Upper lobe of left lung (tissue), 6 donors: ENCODE results near the gene HS6ST1. TPM values are rescaled to one million over a fixed set of nuclear protein-coding genes. Genes with fewer than 3 reads are reported as not detected.

ENCODE experiments used
- ATAC-seq, 2 donors: fragments of 200-7000 bp; cut with Tn5 transposase; one replicate each; pipeline ENCODE4 v1.9.1; 2022; ENCODE audit warnings: mild to moderate bottlenecking in 2 of 2, moderate library complexity in 2 of 2; ENCODE audit not compliant: low FRiP score in 2 of 2
- DNase-seq, 2 donors: peaks; one replicate each; pipeline ENCODE4 v3.0.0-alpha.2; 2019 to 2020
- H3K27ac ChIP-seq, 4 donors: fragments of 200-600 bp; sonication (generic); one replicate each; pipeline ENCODE4 v1.5.1; 2016 to 2019
- H3K27me3 ChIP-seq, 4 donors: fragments of 200-600 bp; sonication (generic); one replicate each; pipeline ENCODE4 v1.5.1; 2017 to 2019
- H3K36me3 ChIP-seq, 4 donors: fragments of 200-600 bp; sonication (generic); one replicate each; pipeline ENCODE4 v1.5.1; 2016 to 2019
- H3K4me1 ChIP-seq, 4 donors: fragments of 200-600 bp; sonication (generic); one replicate each; pipeline ENCODE4 v1.5.1; 2018 to 2019
- H3K4me3 ChIP-seq, 4 donors: fragments of 200-600 bp; sonication (generic); one replicate each; pipeline ENCODE4 v1.5.1; 2017 to 2019; ENCODE audit warnings: mild to moderate bottlenecking in 2 of 4, moderate library complexity in 1 of 4
- H3K9me3 ChIP-seq, 4 donors: fragments of 200-600 bp; sonication (generic); one replicate each; pipeline ENCODE4 v1.5.1; 2018 to 2019
- CTCF ChIP-seq, 6 experiments: fragments of 450-650 bp in 4 of 6; fragments of 200-600 bp in 2 of 6; sonication (generic) in 2 of 6; IDR thresholded peaks; one replicate each; pipeline ENCODE4 v1.5.1; 2016 to 2019; ENCODE audit warnings: antibody characterized with exemption in 6 of 6
- EP300 ChIP-seq, 4 donors: sonication (generic); formaldehyde crosslinking; IDR thresholded peaks; one replicate each; pipeline ENCODE4 v1.5.1; 2017; ENCODE audit warnings: antibody characterized with exemption in 4 of 4, control low read depth in 2 of 4
- POLR2A ChIP-seq, 4 donors: fragments of 450-650 bp; IDR thresholded peaks; one replicate each; pipeline ENCODE4 v1.5.1; 2016 to 2017; ENCODE audit warnings: antibody characterized with exemption in 4 of 4, mild to moderate bottlenecking in 2 of 4
- POLR2AphosphoS5 ChIP-seq, 2 donors: sonication (generic); formaldehyde crosslinking; IDR thresholded peaks; one replicate each; pipeline ENCODE4 v1.5.1; 2017; ENCODE audit warnings: antibody characterized with exemption in 2 of 2
- WGBS, 2 donors: methylation state at CpG; one replicate each; pipeline ENCODE4 v1.1.5; 2017 to 2018; 5-methylcytosine and 5-hydroxymethylcytosine counted together
- total RNA-seq, 6 donors: library from RNA; depleted of rRNA in 4 of 6; stranded (reverse); fragments of >200 nt in 4 of 6; gene quantifications; one replicate each; pipeline versions ENCODE4 v1.1.0 to v1.2.1, GENCODE V29; 2016 to 2021
- donor health status: DM: no; HTN: no; CAD: no; lungs with moderate emphysema.
- donor health status: DM: no; HTN: yes; CAD: no; lungs with severe emphysema.

Gene HS6ST1
- total RNA-seq, 6 donors from 2014 or later: 24.0 to 96.8 (median 37.0) TPM

- no peak overlapping the region for H3K27ac ChIP-seq
- H3K27me3 ChIP-seq: no peaks in the 10 kb centered on the region
- H3K9me3 ChIP-seq: no peaks in the 10 kb centered on the region
- 92 to 96% methylated on average over 5 to 12 of the region's 12 CpGs for WGBS, 2 donors
- H3K36me3 ChIP-seq: peaks cover 0 to 12% (median 0%) of the 10 kb centered on the region in 4 donors
- no peak for ATAC-seq
- H3K4me3 ChIP-seq: no peak overlapping the region
- TF ChIP-seq CTCF (IDR thresholded peaks at IDR 0.05): no peak
- no peak for TF ChIP-seq POLR2A (IDR thresholded peaks at IDR 0.05)
- TF ChIP-seq POLR2AphosphoS5 (IDR thresholded peaks at IDR 0.05): no peak
- TF ChIP-seq EP300 (IDR thresholded peaks at IDR 0.05): no peak
- H3K4me1 ChIP-seq: peaks cover 0 to 18% (median 10%) of the 10 kb centered on the region in 4 donors
- peak in 1 of 2 donors; percentile 38 for DNase-seq
These were observed 31.5 kb downstream of the HS6ST1 start for GRCh38 chr2:128286905-128287779.

- ATAC-seq (no peak), DNase-seq (no peak)
- Histone ChIP-seq H3K9me3 (no peaks in the 10 kb centered on the region), H3K27me3 (no peaks in the 10 kb centered on the region), H3K4me3 (no peak overlapping the region), H3K4me1 (peaks cover 1 to 24% (median 17%) of the 10 kb centered on the region in 4 donors), H3K36me3 (peaks cover 0 to 12% (median 0%) of the 10 kb centered on the region in 4 donors), H3K27ac (no peak overlapping the region)
- 82 to 83% methylated on average over 11 to 13 of the region's 13 CpGs for WGBS, 2 donors
- TF ChIP-seq POLR2A (IDR thresholded peaks at IDR 0.05) (no peak), POLR2AphosphoS5 (IDR thresholded peaks at IDR 0.05) (no peak), CTCF (IDR thresholded peaks at IDR 0.05) (no peak), EP300 (IDR thresholded peaks at IDR 0.05) (no peak)
These were observed 32.5 kb downstream of the HS6ST1 start for GRCh38 chr2:128286011-128286721.

- TF ChIP-seq POLR2AphosphoS5 (IDR thresholded peaks at IDR 0.05): no peak
- no peak for TF ChIP-seq EP300 (IDR thresholded peaks at IDR 0.05)
- no peak for TF ChIP-seq CTCF (IDR thresholded peaks at IDR 0.05)
- no peak for TF ChIP-seq POLR2A (IDR thresholded peaks at IDR 0.05)
- H3K9me3 ChIP-seq: no peaks in the 10 kb centered on the region
- no peaks in the 10 kb centered on the region for H3K27me3 ChIP-seq
- DNase-seq (no peak), ATAC-seq (no peak)
- no peak overlapping the region for H3K27ac ChIP-seq
- H3K36me3 ChIP-seq: peaks cover 0 to 12% (median 0%) of the 10 kb centered on the region in 4 donors
- WGBS, 2 donors: 80 to 96% methylated on average over 2 to 10 of the region's 12 CpGs
- no peak overlapping the region for H3K4me3 ChIP-seq
- peaks cover 8 to 32% (median 24%) of the 10 kb centered on the region in 4 donors for H3K4me1 ChIP-seq
These were observed 33.2 kb downstream of the HS6ST1 start for GRCh38 chr2:128285329-128285931.

- Histone ChIP-seq H3K27ac (no peak overlapping the region), H3K4me1 (peaks cover 12 to 37% (median 29%) of the 10 kb centered on the region in 4 donors), H3K27me3 (no peaks in the 10 kb centered on the region), H3K4me3 (no peak overlapping the region), H3K9me3 (no peaks in the 10 kb centered on the region), H3K36me3 (peaks cover 0 to 12% (median 0%) of the 10 kb centered on the region in 4 donors)
- 84 to 89% methylated on average over 7 to 10 of the region's 11 CpGs for WGBS, 2 donors
- DNase-seq (no peak), ATAC-seq (no peak)
- TF ChIP-seq CTCF (IDR thresholded peaks at IDR 0.05) (no peak), POLR2AphosphoS5 (IDR thresholded peaks at IDR 0.05) (no peak), EP300 (IDR thresholded peaks at IDR 0.05) (no peak), POLR2A (IDR thresholded peaks at IDR 0.05) (no peak)
These were observed 33.8 kb downstream of the HS6ST1 start for GRCh38 chr2:128284841-128285240.
